T-helper 17 cell (primary cell): ENCODE results near the gene CHAD. TPM values are rescaled to one million over a fixed set of nuclear protein-coding genes. Genes with fewer than 3 reads are reported as not detected.

Experiments
- ATAC-seq: fragments of 150-1000 bp; cut with Tn5 transposase; 2 replicates; pipeline ENCODE4 v1.10.0; 2021; ENCODE audit warnings: mild to moderate bottlenecking, moderate library complexity
- DNase-seq, 3 donors: peaks; one replicate each; pipeline versions ENCODE4 v3.0.0 to v3.0.0-alpha.2; 2020 to 2021
- H3K9me3 ChIP-seq: one replicate; pipeline ENCODE4 v1.7.0; 2013; ENCODE audit warnings: low read length, mild to moderate bottlenecking; ENCODE audit not compliant: control insufficient read depth, poor library complexity, severe bottlenecking
- H3K27ac Mint-ChIP-seq: one replicate; pipeline ENCODE4 v1.8.0; 2022; ENCODE audit warnings: mild to moderate bottlenecking, moderate library complexity, mixed read lengths
- H3K27me3 Mint-ChIP-seq: one replicate; pipeline ENCODE4 v1.8.0; 2022; ENCODE audit warnings: mixed read lengths
- H3K36me3 Mint-ChIP-seq: one replicate; pipeline ENCODE4 v1.8.0; 2022; ENCODE audit warnings: low read depth, mixed read lengths
- H3K4me1 Mint-ChIP-seq: one replicate; pipeline ENCODE4 v1.8.0; 2022; ENCODE audit warnings: mild to moderate bottlenecking, mixed read lengths
- H3K4me3 Mint-ChIP-seq: one replicate; pipeline ENCODE4 v1.8.0; 2022; ENCODE audit warnings: mild to moderate bottlenecking, moderate library complexity, mixed read lengths
- total RNA-seq, 4 donors: library from RNA in 2 of 4; stranded (reverse) in 2 of 4; gene quantifications; one replicate each; pipeline ENCODE4 v1.2.3 and lab custom pipeline; 2022 to 2026

CHAD gene
- total RNA-seq, 2 donors from 2014 or later = not detected

DNA sequence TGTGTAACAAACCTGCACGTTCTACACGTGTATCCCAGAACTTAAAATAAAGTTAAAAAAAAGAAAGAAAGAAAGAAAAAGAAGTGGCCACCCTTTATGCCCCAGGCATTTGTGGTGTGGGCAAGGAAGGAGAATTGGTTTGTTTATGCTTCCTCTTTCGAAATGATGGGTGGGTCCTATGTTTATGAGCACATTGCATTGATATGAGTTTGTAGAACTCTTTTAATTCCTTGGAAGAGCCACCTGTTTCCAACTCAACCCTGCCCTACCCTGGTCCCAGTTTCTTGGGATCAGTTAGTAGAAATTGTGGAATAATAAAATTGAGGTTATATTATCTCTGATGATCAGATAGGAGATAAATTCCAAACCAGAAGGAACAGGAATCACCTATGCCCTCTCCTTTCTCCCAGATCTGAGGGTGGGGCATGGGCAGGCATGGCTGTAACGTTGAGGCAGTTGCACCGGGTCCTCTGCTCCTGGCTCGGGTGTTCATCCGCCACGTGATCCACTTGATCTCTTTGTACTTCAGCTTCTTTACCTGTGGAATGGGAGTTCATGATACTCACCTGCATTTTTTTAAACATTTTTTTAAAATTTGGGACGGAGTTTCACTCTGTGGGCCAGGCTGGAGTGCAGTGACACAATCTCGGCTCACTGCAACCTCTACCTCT is 15.9 kb downstream of the CHAD start:
- peaks cover 2% of the 10 kb centered on the region for H3K36me3 Mint-ChIP-seq
- H3K4me3 Mint-ChIP-seq = no peak overlapping the region
- H3K27ac Mint-ChIP-seq = no peak overlapping the region
- H3K9me3 ChIP-seq = no peaks in the 10 kb centered on the region
- peaks cover 6% of the 10 kb centered on the region for H3K4me1 Mint-ChIP-seq
- ATAC-seq (no peak), DNase-seq (no peak)
- H3K27me3 Mint-ChIP-seq = no peaks in the 10 kb centered on the region

- ATAC-seq (no peak), DNase-seq (no peak)
- Mint-ChIP-seq H3K27ac (no peak overlapping the region), H3K4me1 (peaks cover 6% of the 10 kb centered on the region), H3K27me3 (no peaks in the 10 kb centered on the region), H3K4me3 (no peak overlapping the region), H3K36me3 (peaks cover 2% of the 10 kb centered on the region)
- no peaks in the 10 kb centered on the region for H3K9me3 ChIP-seq
Observed at GRCh38 chr17:50451943-50452629, 16.6 kb downstream of the CHAD start.

GRCh38 chr17:50448643-50449042 is 20.0 kb downstream of the CHAD start:
- Mint-ChIP-seq H3K4me3 (no peak overlapping the region), H3K36me3 (peaks cover 2% of the 10 kb centered on the region), H3K27me3 (no peaks in the 10 kb centered on the region), H3K27ac (no peak overlapping the region), H3K4me1 (peaks cover 7% of the 10 kb centered on the region)
- H3K9me3 ChIP-seq = no peaks in the 10 kb centered on the region
- ATAC-seq = no peak
- DNase-seq = no peak

GRCh38 chr17:50447870-50448595 is 20.6 kb downstream of the CHAD start:
- ATAC-seq (no peak), DNase-seq (no peak)
- H3K9me3 ChIP-seq = no peaks in the 10 kb centered on the region
- no peak overlapping the region for H3K4me3 Mint-ChIP-seq
- H3K27me3 Mint-ChIP-seq = no peaks in the 10 kb centered on the region
- H3K36me3 Mint-ChIP-seq = peaks cover 2% of the 10 kb centered on the region
- H3K27ac Mint-ChIP-seq = no peak overlapping the region
- peaks cover 5% of the 10 kb centered on the region for H3K4me1 Mint-ChIP-seq

- H3K27me3 Mint-ChIP-seq = no peaks in the 10 kb centered on the region
- ATAC-seq (no peak), DNase-seq (no peak)
- H3K4me1 Mint-ChIP-seq = peaks cover 2% of the 10 kb centered on the region
- H3K36me3 Mint-ChIP-seq = no peaks in the 10 kb centered on the region
- no peak overlapping the region for H3K4me3 Mint-ChIP-seq
- H3K9me3 ChIP-seq = no peaks in the 10 kb centered on the region
- no peak overlapping the region for H3K27ac Mint-ChIP-seq
Observed at GRCh38 chr17:50445730-50446325, 22.9 kb downstream of the CHAD start.

GRCh38 chr17:50444841-50445715 is 23.6 kb downstream of the CHAD start:
- peaks cover 2% of the 10 kb centered on the region for H3K4me1 Mint-ChIP-seq
- no peaks in the 10 kb centered on the region for H3K27me3 Mint-ChIP-seq
- no peak overlapping the region for H3K27ac Mint-ChIP-seq
- DNase-seq (no peak), ATAC-seq (no peak)
- no peak overlapping the region for H3K4me3 Mint-ChIP-seq
- H3K36me3 Mint-ChIP-seq = no peaks in the 10 kb centered on the region
- H3K9me3 ChIP-seq = no peaks in the 10 kb centered on the region

- H3K9me3 ChIP-seq = no peaks in the 10 kb centered on the region
- Mint-ChIP-seq H3K27ac (no peak overlapping the region), H3K4me1 (peaks cover 2% of the 10 kb centered on the region), H3K4me3 (no peak overlapping the region), H3K36me3 (no peaks in the 10 kb centered on the region), H3K27me3 (no peaks in the 10 kb centered on the region)
- no peak for ATAC-seq
- no peak for DNase-seq
Observed at GRCh38 chr17:50443505-50443974, 25.1 kb downstream of the CHAD start.

GRCh38 chr17:50440838-50441829 is 27.5 kb downstream of the CHAD start:
- no peak for DNase-seq
- H3K4me3 Mint-ChIP-seq = no peak overlapping the region
- H3K27me3 Mint-ChIP-seq = no peaks in the 10 kb centered on the region
- H3K4me1 Mint-ChIP-seq = peaks cover 2% of the 10 kb centered on the region
- H3K36me3 Mint-ChIP-seq = no peaks in the 10 kb centered on the region
- no peak overlapping the region for H3K27ac Mint-ChIP-seq
- H3K9me3 ChIP-seq = no peaks in the 10 kb centered on the region
- ATAC-seq = no peak

DNA sequence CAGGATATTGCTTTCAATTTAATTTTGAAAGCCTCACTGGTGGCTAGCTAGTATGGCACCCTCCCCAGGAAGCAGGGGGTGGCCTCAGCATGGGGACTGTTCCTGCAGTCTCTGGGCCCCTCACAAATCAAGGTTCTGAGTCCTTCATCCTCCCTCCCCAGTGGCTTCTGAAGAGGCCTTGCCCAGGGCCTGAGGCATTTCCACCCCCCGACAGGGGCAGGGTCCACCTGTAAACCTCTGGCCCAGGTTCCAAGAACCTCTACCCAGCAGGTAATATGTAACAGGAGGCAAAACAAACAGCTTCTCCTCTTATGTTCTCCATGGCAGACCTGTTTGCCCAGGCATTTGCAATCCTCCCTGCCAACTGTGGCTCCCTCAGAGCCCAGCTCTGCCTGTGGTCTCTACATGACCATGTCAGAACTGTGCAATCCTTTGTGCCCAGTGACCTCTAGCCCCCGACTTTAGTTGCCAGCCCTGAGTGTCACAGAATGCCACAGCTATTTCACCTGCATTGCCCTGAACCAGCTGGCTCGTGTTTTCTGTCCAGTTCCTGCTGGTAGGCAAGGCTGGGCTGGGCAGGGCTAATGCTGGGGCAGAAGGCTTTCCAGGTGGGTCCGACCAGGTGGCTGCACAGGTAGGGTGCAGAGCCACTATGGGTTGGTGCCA is 28.4 kb downstream of the CHAD start:
- no peaks in the 10 kb centered on the region for H3K36me3 Mint-ChIP-seq

DNA sequence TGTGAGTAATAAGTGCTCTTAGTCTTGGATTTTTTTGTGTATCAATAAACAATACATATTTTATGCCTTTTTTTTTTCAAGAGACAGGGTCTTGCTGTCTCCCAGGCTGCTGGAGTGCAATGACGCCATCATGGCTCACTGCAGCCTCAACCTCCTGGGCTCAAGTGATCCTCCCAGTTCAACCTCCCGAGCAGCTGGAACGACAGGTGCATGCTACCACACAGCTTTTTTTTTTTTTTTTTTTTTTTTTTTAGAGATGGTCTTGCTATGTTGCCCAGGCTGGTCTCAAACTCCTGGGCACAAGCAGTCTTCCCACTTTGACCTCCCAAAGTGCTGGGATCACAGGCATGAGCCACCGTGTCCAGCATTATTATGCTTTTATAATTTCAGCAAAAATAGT is 29.7 kb downstream of the CHAD start:
- no peaks in the 10 kb centered on the region for H3K27me3 Mint-ChIP-seq
- H3K9me3 ChIP-seq = no peaks in the 10 kb centered on the region
- no peak for DNase-seq
- no peaks in the 10 kb centered on the region for H3K36me3 Mint-ChIP-seq
- H3K4me1 Mint-ChIP-seq = no peaks in the 10 kb centered on the region
- H3K27ac Mint-ChIP-seq = no peak overlapping the region
- no peak overlapping the region for H3K4me3 Mint-ChIP-seq
- no peak for ATAC-seq

More for the DNA sequence above, 28.4 kb downstream of the CHAD start:
- H3K9me3 ChIP-seq = no peaks in the 10 kb centered on the region
- Mint-ChIP-seq H3K27ac (no peak overlapping the region), H3K4me1 (peaks cover 2% of the 10 kb centered on the region), H3K27me3 (no peaks in the 10 kb centered on the region), H3K4me3 (no peak overlapping the region)
- DNase-seq = no peak
- ATAC-seq = no peak

DNA sequence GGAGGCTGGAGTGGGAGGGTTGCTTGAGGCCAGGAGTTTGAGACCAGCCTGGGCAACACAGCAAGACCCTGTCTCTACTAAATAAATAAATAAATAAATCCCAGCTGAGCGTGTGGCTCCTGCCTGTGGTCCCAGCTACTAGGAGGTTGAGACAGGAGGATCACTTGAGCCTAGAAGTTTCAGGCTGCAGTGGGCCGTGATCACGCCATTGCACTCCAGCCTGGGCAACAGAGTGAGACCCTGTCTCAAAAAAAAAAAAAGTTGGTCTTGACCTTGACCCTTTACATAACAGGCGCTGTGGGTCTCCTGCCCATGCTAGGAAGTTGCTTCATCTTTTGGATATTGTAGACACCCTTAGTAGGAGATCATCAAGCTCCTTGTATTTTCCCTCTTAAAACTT is 31.3 kb downstream of the CHAD start:
- Mint-ChIP-seq H3K27ac (no peak overlapping the region), H3K4me1 (no peaks in the 10 kb centered on the region)

More for the DNA sequence above, 31.3 kb downstream of the CHAD start:
- ATAC-seq (no peak), DNase-seq (no peak)
- Mint-ChIP-seq H3K4me3 (no peak overlapping the region), H3K36me3 (no peaks in the 10 kb centered on the region), H3K27me3 (no peaks in the 10 kb centered on the region)
- H3K9me3 ChIP-seq = no peaks in the 10 kb centered on the region
